Caco-2 (cell line): ENCODE results near the gene IFNGR1. TPM values are rescaled to one million over a fixed set of nuclear protein-coding genes. Genes with fewer than 3 reads are reported as not detected.
A peak's percentile ranks its signal among the peaks of the same experiment; 100 is the strongest.

Experiments
- BruUV-seq: library from RNA; stranded (reverse); fragments of 400-500 nt; replicated peaks from 2 replicates; lab custom pipeline; 2021; lab: Mats Ljungman, UMichigan
- CTCF ChIA-PET: fragments of 300-600 bp; sonication (Branson Sonifier 250); formaldehyde crosslinking; loops from one replicate; lab custom pipeline; 2022; ENCODE audit warnings: antibody characterized with exemption; lab: Charles Lee
- POLR2A ChIA-PET: fragments of 300-600 bp; sonication (Branson Sonifier 250); formaldehyde crosslinking; loops from one replicate; lab custom pipeline; 2022; ENCODE audit warnings: antibody characterized with exemption; lab: Charles Lee
- DNase-seq, 2 experiments: peaks; one replicate each; pipeline versions ENCODE4 v3.0.0 to v3.0.0-alpha.2; 2020 to 2022
- H3K27me3 ChIP-seq: replicated peaks from 2 replicates; pipeline ENCODE4 v1.6.0; 2011; ENCODE audit warnings: low read length; ENCODE audit not compliant: control insufficient read depth, insufficient read depth
- H3K36me3 ChIP-seq: 2 replicates; pipeline ENCODE4 v1.5.1; 2011; ENCODE audit warnings: low read length; ENCODE audit not compliant: control insufficient read depth, insufficient read depth
- H3K4me1 ChIP-seq: fragments of 250-450 bp; sonication (Bioruptor Pico); 2 replicates; pipeline ENCODE4 v1.5.1; 2020; ENCODE audit warnings: mild to moderate bottlenecking
- H3K4me3 ChIP-seq: 2 replicates; pipeline ENCODE4 v1.5.1; 2011; ENCODE audit warnings: low read depth, mild to moderate bottlenecking, control low read depth, low read length
- H3K9me3 ChIP-seq: fragments of 250-450 bp; sonication (Bioruptor Pico); 2 replicates; pipeline ENCODE4 v1.5.1; 2020; ENCODE audit warnings: mild to moderate bottlenecking, moderate library complexity
- H3K27ac Mint-ChIP-seq: one replicate; pipeline ENCODE4 v1.8.0; 2022; ENCODE audit warnings: mixed read lengths; ENCODE audit not compliant: unreplicated experiment
- H3K27me3 Mint-ChIP-seq: one replicate; pipeline ENCODE4 v1.8.0; 2022; ENCODE audit warnings: mixed read lengths; ENCODE audit not compliant: insufficient read depth, unreplicated experiment
- H3K36me3 Mint-ChIP-seq: one replicate; pipeline ENCODE4 v1.8.0; 2022; ENCODE audit warnings: mild to moderate bottlenecking, mixed read lengths; ENCODE audit not compliant: insufficient read depth, unreplicated experiment
- H3K4me1 Mint-ChIP-seq: one replicate; pipeline ENCODE4 v1.8.0; 2022; ENCODE audit warnings: low read depth, mixed read lengths; ENCODE audit not compliant: unreplicated experiment
- H3K4me3 Mint-ChIP-seq: one replicate; pipeline ENCODE4 v1.8.0; 2022; ENCODE audit warnings: mild to moderate bottlenecking, moderate library complexity, mixed read lengths; ENCODE audit not compliant: unreplicated experiment
- H3K9me3 Mint-ChIP-seq: one replicate; pipeline ENCODE4 v1.8.0; 2022; ENCODE audit warnings: mixed read lengths; ENCODE audit not compliant: unreplicated experiment
- intact Hi-C: fragments of 100-400 bp; cut with micrococcal nuclease; formaldehyde crosslinking; loops from one replicate; pipeline ENCODE4 v1.10.0; 2022; ENCODE audit not compliant: unreplicated experiment
- total RNA-seq: library from RNA; stranded (reverse); gene quantifications from 2 replicates; pipeline ENCODE4 v1.2.3, GENCODE V29; 2022
- TF ChIP-seq, protein P1 (sequence below), 2 experiments: fragments of 200-600 bp in 1 of 2; IDR thresholded peaks; 1 replicate in 1 of 2; 2 replicates in 1 of 2; pipeline versions ENCODE4 v1.5.1 to v1.8.0; 2011 to 2022; ENCODE audit warnings: antibody characterized with exemption in 1 of 2, control low read depth in 1 of 2, inconsistent platforms in 1 of 2, low read depth in 1 of 2, low read length in 1 of 2, mild to moderate bottlenecking in 1 of 2, moderate library complexity in 1 of 2; ENCODE audit not compliant: insufficient read depth in 1 of 2, severe bottlenecking in 1 of 2, unreplicated experiment in 1 of 2

Gene IFNGR1
- total RNA-seq, 1 experiment from 2014 or later: 58.0 TPM

- H3K27ac Mint-ChIP-seq: no peak overlapping the region
- DNase-seq: no peak
- H3K4me1 ChIP-seq: no peaks in the 10 kb centered on the region
- H3K4me3 Mint-ChIP-seq: no peak overlapping the region
- H3K9me3 ChIP-seq: no peaks in the 10 kb centered on the region
- H3K4me3 ChIP-seq: no peak overlapping the region
- H3K27me3 Mint-ChIP-seq: no peaks in the 10 kb centered on the region
- no peaks in the 10 kb centered on the region for H3K4me1 Mint-ChIP-seq
- BruUV-seq: no TSS peak
- H3K36me3 Mint-ChIP-seq: peaks cover 77% of the 10 kb centered on the region
- no peaks in the 10 kb centered on the region for H3K27me3 ChIP-seq
- TF ChIP-seq, protein P1, sequence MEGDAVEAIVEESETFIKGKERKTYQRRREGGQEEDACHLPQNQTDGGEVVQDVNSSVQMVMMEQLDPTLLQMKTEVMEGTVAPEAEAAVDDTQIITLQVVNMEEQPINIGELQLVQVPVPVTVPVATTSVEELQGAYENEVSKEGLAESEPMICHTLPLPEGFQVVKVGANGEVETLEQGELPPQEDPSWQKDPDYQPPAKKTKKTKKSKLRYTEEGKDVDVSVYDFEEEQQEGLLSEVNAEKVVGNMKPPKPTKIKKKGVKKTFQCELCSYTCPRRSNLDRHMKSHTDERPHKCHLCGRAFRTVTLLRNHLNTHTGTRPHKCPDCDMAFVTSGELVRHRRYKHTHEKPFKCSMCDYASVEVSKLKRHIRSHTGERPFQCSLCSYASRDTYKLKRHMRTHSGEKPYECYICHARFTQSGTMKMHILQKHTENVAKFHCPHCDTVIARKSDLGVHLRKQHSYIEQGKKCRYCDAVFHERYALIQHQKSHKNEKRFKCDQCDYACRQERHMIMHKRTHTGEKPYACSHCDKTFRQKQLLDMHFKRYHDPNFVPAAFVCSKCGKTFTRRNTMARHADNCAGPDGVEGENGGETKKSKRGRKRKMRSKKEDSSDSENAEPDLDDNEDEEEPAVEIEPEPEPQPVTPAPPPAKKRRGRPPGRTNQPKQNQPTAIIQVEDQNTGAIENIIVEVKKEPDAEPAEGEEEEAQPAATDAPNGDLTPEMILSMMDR (IDR thresholded peaks at IDR 0.05; ENCODE audit: insufficient read depth in 1 of 2, low read depth in 1 of 2, low read length in 1 of 2, severe bottlenecking in 1 of 2, unreplicated experiment in 1 of 2): no peak
- intact Hi-C loops: no loop called here
- 0 out of 2 replicates have a peak, but pooled peaks cover 2% of the 10 kb centered on the region for H3K36me3 ChIP-seq
- ChIA-PET CTCF (no interaction called here), POLR2A (no interaction called here)
- H3K9me3 Mint-ChIP-seq: no peaks in the 10 kb centered on the region
These were observed 18.2 kb downstream of the IFNGR1 start for GRCh38 chr6:137201006-137201405.

DNA sequence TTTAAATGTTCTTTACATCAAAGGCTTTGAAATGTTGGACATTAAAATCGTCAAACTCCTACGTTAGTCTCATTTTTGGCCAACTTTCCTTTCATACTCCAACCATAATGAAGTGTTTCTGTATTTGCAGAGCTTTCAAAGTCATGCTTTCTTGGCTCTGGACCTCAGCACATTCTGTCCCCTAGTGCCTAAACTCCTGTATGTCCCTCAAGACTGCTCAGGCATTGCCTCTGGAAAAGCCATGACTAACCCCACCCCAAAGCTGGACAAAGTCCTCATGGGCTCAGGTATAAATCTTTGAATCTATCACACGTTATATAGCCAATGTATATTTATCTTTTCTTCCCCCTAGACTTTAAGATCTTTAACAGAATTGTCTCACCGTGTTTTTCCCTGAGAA lies 18.9 kb downstream of the IFNGR1 start:
- Histone ChIP-seq H3K36me3 (0 out of 2 replicates have a peak, but pooled peaks cover 2% of the 10 kb centered on the region), H3K4me3 (no peak overlapping the region), H3K9me3 (no peaks in the 10 kb centered on the region), H3K27me3 (no peaks in the 10 kb centered on the region), H3K4me1 (no peaks in the 10 kb centered on the region)
- Mint-ChIP-seq H3K4me1 (no peaks in the 10 kb centered on the region), H3K36me3 (peaks cover 81% of the 10 kb centered on the region), H3K9me3 (no peaks in the 10 kb centered on the region), H3K27me3 (no peaks in the 10 kb centered on the region), H3K4me3 (no peak overlapping the region), H3K27ac (no peak overlapping the region)
- intact Hi-C loops: no loop called here
- ChIA-PET POLR2A (no interaction called here), CTCF (no interaction called here)
- DNase-seq: no peak
- TF ChIP-seq, protein P1 (IDR thresholded peaks at IDR 0.05; ENCODE audit: insufficient read depth in 1 of 2, low read depth in 1 of 2, low read length in 1 of 2, severe bottlenecking in 1 of 2, unreplicated experiment in 1 of 2): no peak
- BruUV-seq: no TSS peak

DNA sequence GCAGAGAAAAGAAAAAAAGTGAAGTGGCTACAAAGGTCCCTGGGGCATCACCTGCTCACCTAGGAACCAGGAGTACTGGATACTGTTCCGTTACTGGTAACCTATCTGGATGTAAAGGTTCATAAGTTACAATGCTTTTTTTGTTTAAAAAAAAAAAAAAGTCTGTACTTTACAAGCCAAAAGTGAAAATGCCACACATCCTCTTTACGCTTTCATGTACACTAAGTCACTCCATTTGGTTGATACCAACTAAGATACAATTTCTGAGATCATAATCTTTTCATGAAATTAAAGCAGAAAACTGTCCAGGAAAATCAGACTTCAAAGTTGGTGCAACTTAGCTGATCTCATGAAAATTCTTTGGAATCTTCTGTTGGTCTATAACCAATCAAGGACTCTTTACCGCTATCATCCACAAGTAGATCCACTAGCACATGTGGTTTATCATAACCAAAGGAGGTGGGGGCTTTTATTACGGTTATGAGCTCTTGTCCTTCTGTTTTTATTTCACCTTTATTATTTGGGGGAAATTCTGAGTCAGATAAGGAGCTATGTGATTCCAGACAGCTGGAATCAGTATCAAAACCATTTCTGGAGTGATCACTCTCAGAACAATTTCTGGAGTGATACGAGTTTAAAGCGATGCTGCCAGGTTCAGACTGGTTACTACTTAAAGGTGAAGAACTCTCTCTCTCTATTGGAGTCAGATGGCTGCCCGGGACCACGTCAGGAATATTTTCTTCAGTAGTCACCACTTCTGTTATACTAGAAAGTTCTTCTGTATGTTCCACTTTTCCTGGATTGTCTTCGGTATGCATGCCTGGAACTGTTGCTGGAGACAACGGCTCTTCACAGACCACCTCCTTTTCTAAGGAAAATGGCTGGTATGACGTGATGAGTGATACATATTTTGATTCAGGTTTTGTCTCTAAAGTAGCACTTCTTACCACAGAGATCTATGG lies 21.2 kb downstream of the IFNGR1 start:
- no peak for DNase-seq
- Histone ChIP-seq H3K36me3 (0 out of 2 replicates have a peak, but pooled peaks cover 2% of the 10 kb centered on the region), H3K4me1 (no peaks in the 10 kb centered on the region), H3K9me3 (no peaks in the 10 kb centered on the region), H3K4me3 (no peak overlapping the region), H3K27me3 (no peaks in the 10 kb centered on the region)
- CTCF ChIA-PET: no interaction called here
- POLR2A ChIA-PET: no interaction called here
- BruUV-seq: TSS peak; percentile 22
- intact Hi-C loops: no loop called here
- H3K4me1 Mint-ChIP-seq: no peaks in the 10 kb centered on the region
- no peaks in the 10 kb centered on the region for H3K27me3 Mint-ChIP-seq
- H3K36me3 Mint-ChIP-seq: peaks cover 63% of the 10 kb centered on the region
- peaks cover 5% of the 10 kb centered on the region for H3K9me3 Mint-ChIP-seq
- H3K27ac Mint-ChIP-seq: no peak overlapping the region
- H3K4me3 Mint-ChIP-seq: no peak overlapping the region
- TF ChIP-seq, protein P1 (IDR thresholded peaks at IDR 0.05; ENCODE audit: insufficient read depth in 1 of 2, low read depth in 1 of 2, low read length in 1 of 2, severe bottlenecking in 1 of 2, unreplicated experiment in 1 of 2): no peak
